Measurements from ENCODE around the gene IPCEF1. TPM values are rescaled to one million over a fixed set of nuclear protein-coding genes. Genes with fewer than 3 reads are reported as not detected.
"Not testable (repeated sequence)": the region's sequence is repeated elsewhere in the genome, so short reads cannot be mapped to it uniquely, and the experiment has no call there.

IPCEF1 gene
- polyA plus RNA-seq, 6 donors from 2014 or later, result 0.13 to 1.0 (median 0.44) TPM; not detected in 2

- H3K4me1 Mint-ChIP-seq, result no peaks in the 10 kb centered on the region
- DNase-seq (no peak), ATAC-seq (ENCODE audit: low read depth in 2 of 2) (no peak)
- H3K27ac Mint-ChIP-seq, result no peak overlapping the region
- no peak overlapping the region for H3K4me3 Mint-ChIP-seq
- H3K27me3 Mint-ChIP-seq, result peaks cover 0 to 20% (median 4%) of the 10 kb centered on the region in 3 donors
- peaks cover 0 to 8% (median 3%) of the 10 kb centered on the region in 7 donors for H3K9me3 Mint-ChIP-seq
- H3K36me3 Mint-ChIP-seq, result peaks cover 0 to 5% of the 10 kb centered on the region in 2 donors
These were observed 40.5 kb downstream of the IPCEF1 start for GRCh38 chr6:154316131-154316530.

GRCh38 chr6:154314084-154314483, 42.5 kb downstream of the IPCEF1 start:
- Mint-ChIP-seq H3K9me3 (peaks cover 6 to 18% (median 8%) of the 10 kb centered on the region in 7 donors), H3K4me1 (no peaks in the 10 kb centered on the region)

GRCh38 chr6:154308986-154309385, 47.6 kb downstream of the IPCEF1 start:
- Mint-ChIP-seq H3K4me3 (peak overlapping the region in 1 of 8 donors; percentile 35), H3K27ac (no peak overlapping the region), H3K27me3 (peaks cover 0 to 17% (median 11%) of the 10 kb centered on the region in 3 donors), H3K36me3 (peaks cover 0 to 5% of the 10 kb centered on the region in 2 donors), H3K4me1 (no peaks in the 10 kb centered on the region), H3K9me3 (peaks cover 6 to 18% (median 8%) of the 10 kb centered on the region in 7 donors)
- DNase-seq, result no peak
- ATAC-seq (ENCODE audit: low read depth in 2 of 2), result no peak

More at GRCh38 chr6:154314084-154314483, 42.5 kb downstream of the IPCEF1 start:
- Mint-ChIP-seq H3K4me3 (no peak overlapping the region), H3K27ac (peak overlapping the region in 1 of 6 donors; percentile 26), H3K27me3 (peaks cover 0 to 28% (median 11%) of the 10 kb centered on the region in 3 donors), H3K36me3 (peaks cover 0 to 5% of the 10 kb centered on the region in 2 donors)
- DNase-seq, result no peak
- no peak for ATAC-seq (ENCODE audit: low read depth in 2 of 2)

GRCh38 chr6:154307696-154308425, 48.7 kb downstream of the IPCEF1 start:
- DNase-seq, result no peak
- peaks cover 6 to 18% (median 8%) of the 10 kb centered on the region in 7 donors for H3K9me3 Mint-ChIP-seq
- ATAC-seq (ENCODE audit: low read depth in 2 of 2), result no peak
- H3K27me3 Mint-ChIP-seq, result peaks cover 0 to 16% (median 11%) of the 10 kb centered on the region in 3 donors
- peaks cover 0 to 5% (median 0%) of the 10 kb centered on the region in 3 donors for H3K4me1 Mint-ChIP-seq
- no peak overlapping the region for H3K27ac Mint-ChIP-seq
- H3K36me3 Mint-ChIP-seq, result peaks cover 0 to 5% of the 10 kb centered on the region in 2 donors
- no peak overlapping the region for H3K4me3 Mint-ChIP-seq

GRCh38 chr6:154307147-154307546, 49.5 kb downstream of the IPCEF1 start:
- H3K4me1 Mint-ChIP-seq; H3K4me3 Mint-ChIP-seq; H3K36me3 Mint-ChIP-seq; H3K27ac Mint-ChIP-seq; ATAC-seq (ENCODE audit: low read depth in 2 of 2); DNase-seq: not testable (repeated sequence)
- H3K9me3 Mint-ChIP-seq, result peaks cover 6 to 18% (median 8%) of the 10 kb centered on the region in 7 donors
- peaks cover 0 to 17% (median 11%) of the 10 kb centered on the region in 3 donors for H3K27me3 Mint-ChIP-seq

- H3K36me3 Mint-ChIP-seq, result no peaks in the 10 kb centered on the region
- H3K27ac Mint-ChIP-seq, result peak overlapping the region in 1 of 6 donors; percentile 22
- H3K4me1 Mint-ChIP-seq, result peaks cover 6 to 13% (median 7%) of the 10 kb centered on the region in 3 donors
- H3K9me3 Mint-ChIP-seq, result peaks cover 4 to 16% (median 8%) of the 10 kb centered on the region in 7 donors
- peaks cover 0 to 18% (median 11%) of the 10 kb centered on the region in 3 donors for H3K27me3 Mint-ChIP-seq
- ATAC-seq (ENCODE audit: low read depth in 2 of 2), result peak; percentile 66 to 85
- H3K4me3 Mint-ChIP-seq, result peak overlapping the region in 1 of 8 donors; percentile 9
- peak; percentile 23 for DNase-seq
These were observed 49.9 kb downstream of the IPCEF1 start for GRCh38 chr6:154306696-154307095.

GRCh38 chr6:154304191-154304590, 52.4 kb downstream of the IPCEF1 start:
- Mint-ChIP-seq H3K4me3 (no peak overlapping the region), H3K36me3 (no peaks in the 10 kb centered on the region), H3K9me3 (peaks cover 0 to 3% (median 0%) of the 10 kb centered on the region in 7 donors), H3K27ac (no peak overlapping the region), H3K4me1 (peaks cover 6 to 13% (median 7%) of the 10 kb centered on the region in 3 donors), H3K27me3 (peaks cover 0 to 10% (median 7%) of the 10 kb centered on the region in 3 donors)
- ATAC-seq (ENCODE audit: low read depth in 2 of 2) (no peak), DNase-seq (no peak)

GRCh38 chr6:154303642-154304041, 53.0 kb downstream of the IPCEF1 start:
- H3K9me3 Mint-ChIP-seq; H3K4me3 Mint-ChIP-seq; DNase-seq; H3K36me3 Mint-ChIP-seq; H3K27ac Mint-ChIP-seq; ATAC-seq (ENCODE audit: low read depth in 2 of 2): not testable (repeated sequence)
- peaks cover 0 to 15% (median 5%) of the 10 kb centered on the region in 3 donors for H3K27me3 Mint-ChIP-seq
- peaks cover 6 to 13% (median 7%) of the 10 kb centered on the region in 3 donors for H3K4me1 Mint-ChIP-seq

- Mint-ChIP-seq H3K27me3 (peaks cover 0 to 15% (median 9%) of the 10 kb centered on the region in 3 donors), H3K27ac (no peak overlapping the region), H3K4me3 (no peak overlapping the region), H3K9me3 (peaks cover 0 to 6% (median 0%) of the 10 kb centered on the region in 7 donors), H3K4me1 (peaks cover 6 to 13% (median 7%) of the 10 kb centered on the region in 3 donors), H3K36me3 (no peaks in the 10 kb centered on the region)
- DNase-seq (peak; percentile 39), ATAC-seq (ENCODE audit: low read depth in 2 of 2) (peak; percentile 61 to 91)
These were observed 54.5 kb downstream of the IPCEF1 start for GRCh38 chr6:154301839-154302752.

- DNase-seq (no peak), ATAC-seq (ENCODE audit: low read depth in 2 of 2) (no peak)
- Mint-ChIP-seq H3K4me1 (peaks cover 6 to 13% (median 7%) of the 10 kb centered on the region in 3 donors), H3K9me3 (peaks cover 0 to 6% (median 0%) of the 10 kb centered on the region in 7 donors), H3K36me3 (no peaks in the 10 kb centered on the region), H3K27me3 (peaks cover 0 to 18% (median 9%) of the 10 kb centered on the region in 3 donors), H3K27ac (no peak overlapping the region), H3K4me3 (no peak overlapping the region)
These were observed 55.4 kb downstream of the IPCEF1 start for GRCh38 chr6:154301086-154301625.

GRCh38 chr6:154298297-154298696, 58.3 kb downstream of the IPCEF1 start:
- no peak overlapping the region for H3K4me3 Mint-ChIP-seq
- no peak overlapping the region for H3K27ac Mint-ChIP-seq
- H3K36me3 Mint-ChIP-seq, result no peaks in the 10 kb centered on the region
- H3K9me3 Mint-ChIP-seq, result peaks cover 0 to 6% (median 0%) of the 10 kb centered on the region in 7 donors
- H3K4me1 Mint-ChIP-seq, result peaks cover 6 to 12% (median 7%) of the 10 kb centered on the region in 3 donors
- ATAC-seq (ENCODE audit: low read depth in 2 of 2) (no peak), DNase-seq (no peak)
- peaks cover 7 to 27% (median 9%) of the 10 kb centered on the region in 3 donors for H3K27me3 Mint-ChIP-seq

GRCh38 chr6:154297721-154298120, 58.9 kb downstream of the IPCEF1 start:
- DNase-seq (no peak), ATAC-seq (ENCODE audit: low read depth in 2 of 2) (no peak)
- Mint-ChIP-seq H3K9me3 (peaks cover 0 to 6% (median 0%) of the 10 kb centered on the region in 7 donors), H3K27me3 (peaks cover 7 to 27% (median 9%) of the 10 kb centered on the region in 3 donors), H3K36me3 (no peaks in the 10 kb centered on the region), H3K4me3 (no peak overlapping the region), H3K4me1 (peaks cover 6 to 7% (median 6%) of the 10 kb centered on the region in 3 donors), H3K27ac (no peak overlapping the region)

- H3K9me3 Mint-ChIP-seq, result peaks cover 0 to 6% (median 0%) of the 10 kb centered on the region in 7 donors
- H3K27me3 Mint-ChIP-seq, result peaks cover 7 to 27% (median 8%) of the 10 kb centered on the region in 3 donors
- DNase-seq, result no peak
- peaks cover 3 to 5% (median 3%) of the 10 kb centered on the region in 3 donors for H3K4me1 Mint-ChIP-seq
- H3K4me3 Mint-ChIP-seq, result no peak overlapping the region
- H3K36me3 Mint-ChIP-seq, result no peaks in the 10 kb centered on the region
- no peak for ATAC-seq (ENCODE audit: low read depth in 2 of 2)
- H3K27ac Mint-ChIP-seq, result no peak overlapping the region
These were observed 59.4 kb downstream of the IPCEF1 start for GRCh38 chr6:154297210-154297609.
